GM21723 (cell line): ENCODE measurements around the gene CDK13.
"Not testable (repeated sequence)": the region's sequence is repeated elsewhere in the genome, so short reads cannot be mapped to it uniquely, and the experiment has no call there.

ENCODE experiments used
- ATAC-seq: cut with Tn5 transposase; IDR thresholded peaks from one replicate; pipeline ENCODE4 v1.9.1; 2021; ENCODE audit warnings: mild to moderate bottlenecking, moderate library complexity; ENCODE audit not compliant: unreplicated experiment

Gene CDK13

GRCh38 chr7:40095695-40096327 is 145.8 kb downstream of the CDK13 start:
- no peak for ATAC-seq

GRCh38 chr7:40097728-40098127 is 147.7 kb downstream of the CDK13 start:
- ATAC-seq: no peak

GRCh38 chr7:40098810-40099209 is 148.8 kb downstream of the CDK13 start:
- ATAC-seq: no peak

GRCh38 chr7:40099837-40100236 is 149.8 kb downstream of the CDK13 start:
- ATAC-seq: no peak

GRCh38 chr7:40101201-40101600 is 151.1 kb downstream of the CDK13 start:
- no peak for ATAC-seq

GRCh38 chr7:40102897-40103296 is 152.8 kb downstream of the CDK13 start:
- ATAC-seq: no peak

- ATAC-seq: no peak
Measured at GRCh38 chr7:40105879-40106473, 155.9 kb downstream of the CDK13 start.

- ATAC-seq: no peak
Measured at GRCh38 chr7:40115936-40116335, 165.9 kb downstream of the CDK13 start.

GRCh38 chr7:40117199-40117598 is 167.1 kb downstream of the CDK13 start:
- not testable (repeated sequence) for ATAC-seq

GRCh38 chr7:40118201-40118600 is 168.1 kb downstream of the CDK13 start:
- ATAC-seq: not testable (repeated sequence)

GRCh38 chr7:40120020-40120419 is 170.0 kb downstream of the CDK13 start:
- no peak for ATAC-seq

- ATAC-seq: not testable (repeated sequence)
Measured at GRCh38 chr7:40122100-40122939, 172.3 kb downstream of the CDK13 start.

- no peak for ATAC-seq
Measured at GRCh38 chr7:40122940-40123254, 172.8 kb downstream of the CDK13 start.

GRCh38 chr7:40133561-40134427 is 183.7 kb downstream of the CDK13 start:
- ATAC-seq: peak; percentile 65

GRCh38 chr7:40134428-40135316 is 184.6 kb downstream of the CDK13 start, which contains the start of the genes MPLKIP and SUGCT:
TSS of gene MPLKIP (minus strand) at chr7:40134622. CDS start at chr7:40134567, 55 bp downstream.
TSS of gene SUGCT (plus strand) at chr7:40135005.
- ATAC-seq: peak; percentile 88

GRCh38 chr7:40135317-40135610 is 185.2 kb downstream of the CDK13 start:
- ATAC-seq: no peak

- no peak for ATAC-seq
Measured at GRCh38 chr7:40137563-40137962, 187.5 kb downstream of the CDK13 start.

GRCh38 chr7:40138973-40139372 is 188.9 kb downstream of the CDK13 start:
- ATAC-seq: no peak

- not testable (repeated sequence) for ATAC-seq
Measured at GRCh38 chr7:40139891-40140290, 189.8 kb downstream of the CDK13 start.

- not testable (repeated sequence) for ATAC-seq
Measured at GRCh38 chr7:40141916-40142315, 191.9 kb downstream of the CDK13 start.
